Activated T-cell treated with anti-CD3 and anti-CD28 coated beads for 24 hours (primary cell): ENCODE results near the gene MVB12B.

Experiments
- DNase-seq: peaks from one replicate; pipeline ENCODE4 v3.0.0-alpha.2; 2020; ENCODE audit warnings: low read depth

Gene MVB12B

DNA sequence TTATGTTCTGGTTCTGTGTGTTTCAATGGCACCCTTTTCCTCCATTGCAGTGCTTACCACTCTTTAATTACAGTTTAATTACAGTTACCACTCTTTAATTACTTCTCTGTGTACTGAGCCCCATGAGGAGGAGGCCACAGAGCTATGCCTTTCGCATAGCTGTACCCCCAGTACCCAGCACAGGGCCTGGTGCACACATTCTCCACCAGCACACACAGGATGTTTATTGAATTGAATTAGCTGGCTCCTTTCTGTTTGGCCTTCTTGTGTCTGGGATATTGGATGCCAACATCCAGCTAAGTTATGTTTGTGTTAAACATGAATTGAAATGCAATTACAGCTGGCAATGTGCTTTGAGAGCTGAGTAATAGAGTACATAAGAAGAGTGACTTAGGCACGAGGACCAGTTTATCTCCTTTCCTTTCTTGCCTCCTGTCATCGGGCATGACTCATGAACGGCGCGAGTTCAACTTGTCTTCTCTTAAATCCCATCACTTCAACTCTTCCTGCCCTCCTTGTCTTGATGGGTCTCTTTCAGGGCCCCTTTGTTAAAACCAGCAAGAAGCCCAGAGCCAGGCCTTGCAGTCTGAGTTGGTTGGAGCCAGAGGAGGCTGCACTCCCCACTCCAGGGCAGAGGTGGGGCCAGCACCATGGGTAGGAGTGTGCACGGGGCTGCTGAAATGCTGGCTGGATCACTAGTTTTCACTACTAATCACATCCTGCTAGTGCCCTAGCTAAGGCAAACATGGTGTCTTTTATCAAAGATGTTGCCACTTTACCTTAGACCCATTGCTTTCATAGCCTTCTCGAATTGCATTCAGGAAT is 37.4 kb downstream of the MVB12B start:
- DNase-seq, result no peak

DNA sequence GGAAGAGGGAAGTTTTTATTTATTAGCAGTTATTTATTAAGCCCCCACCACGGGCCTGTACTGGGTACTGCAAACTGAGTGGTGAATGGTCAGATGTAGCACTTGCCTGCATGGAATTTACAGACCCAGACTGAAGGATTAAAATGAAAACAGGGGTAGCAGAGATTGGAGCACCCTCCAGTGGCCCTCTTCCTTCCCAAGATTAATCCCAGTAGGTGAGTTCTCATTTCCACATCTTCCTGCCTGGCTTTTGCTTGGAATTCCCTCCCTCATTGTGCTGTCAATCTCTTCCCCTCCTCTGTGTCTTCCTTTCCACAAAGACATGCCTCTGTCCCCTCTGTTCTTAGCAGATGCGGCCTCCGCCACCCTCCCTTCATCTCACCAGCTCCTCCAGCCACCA is 39.2 kb downstream of the MVB12B start:
- no peak for DNase-seq

DNA sequence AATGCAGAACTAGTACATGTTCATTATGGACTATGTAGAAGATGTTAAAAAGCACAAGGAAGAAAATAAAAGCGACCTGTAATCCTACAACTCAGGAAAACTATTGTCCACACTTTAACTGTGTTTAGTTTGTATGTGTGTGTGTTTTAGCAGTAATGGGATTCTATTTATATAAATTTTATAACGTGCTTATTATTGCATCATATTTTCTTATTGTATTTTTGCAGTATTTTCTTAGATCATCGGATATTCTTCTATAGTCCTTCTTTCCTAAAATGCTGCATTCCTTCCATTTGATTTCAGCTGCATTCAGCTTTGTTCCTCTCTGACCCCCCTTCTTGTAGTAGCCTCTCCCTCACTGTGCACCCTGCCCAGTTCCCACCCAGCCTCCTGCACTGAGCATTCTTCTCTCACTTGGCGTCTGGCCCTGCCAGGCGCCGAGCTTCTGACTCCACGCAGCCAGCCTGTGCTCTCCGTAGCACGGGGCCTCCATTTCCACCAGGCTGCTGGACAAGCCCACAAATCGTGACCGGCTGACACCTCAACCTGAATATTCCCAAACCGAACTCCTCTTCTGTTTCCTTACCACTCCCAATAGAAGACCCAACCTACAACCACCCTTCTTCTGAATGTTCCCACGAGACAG is 39.9 kb downstream of the MVB12B start:
- DNase-seq, result no peak

GRCh38 chr9:126367139-126367538 is 40.5 kb downstream of the MVB12B start:
- no peak for DNase-seq

- no peak for DNase-seq
Measured at GRCh38 chr9:126367616-126368015, 41.0 kb downstream of the MVB12B start.

GRCh38 chr9:126368020-126368419 is 41.4 kb downstream of the MVB12B start:
- DNase-seq, result no peak

GRCh38 chr9:126371007-126371870 is 44.6 kb downstream of the MVB12B start:
- DNase-seq, result no peak

GRCh38 chr9:126372716-126373115 is 46.1 kb downstream of the MVB12B start:
- no peak for DNase-seq

DNA sequence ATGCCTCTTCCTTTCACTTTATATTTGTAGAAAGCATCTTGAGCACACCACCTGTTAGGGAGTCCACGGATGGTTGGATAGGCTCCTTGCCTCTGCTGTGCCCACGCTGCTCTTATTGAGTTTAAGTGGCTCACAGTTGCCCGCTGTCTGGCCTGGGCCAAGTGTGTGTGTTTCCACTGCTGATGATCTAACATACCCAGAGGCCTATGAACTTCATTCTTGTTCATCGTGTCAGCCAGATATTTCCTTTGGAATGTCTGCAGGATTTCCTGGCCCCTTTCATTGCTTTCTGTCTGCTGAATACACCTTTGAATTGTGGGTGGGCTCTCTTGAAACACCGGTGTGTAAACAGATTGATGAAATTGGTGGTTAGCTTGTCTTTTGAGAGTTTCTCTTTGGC is 46.6 kb downstream of the MVB12B start:
- DNase-seq, result no peak

DNA sequence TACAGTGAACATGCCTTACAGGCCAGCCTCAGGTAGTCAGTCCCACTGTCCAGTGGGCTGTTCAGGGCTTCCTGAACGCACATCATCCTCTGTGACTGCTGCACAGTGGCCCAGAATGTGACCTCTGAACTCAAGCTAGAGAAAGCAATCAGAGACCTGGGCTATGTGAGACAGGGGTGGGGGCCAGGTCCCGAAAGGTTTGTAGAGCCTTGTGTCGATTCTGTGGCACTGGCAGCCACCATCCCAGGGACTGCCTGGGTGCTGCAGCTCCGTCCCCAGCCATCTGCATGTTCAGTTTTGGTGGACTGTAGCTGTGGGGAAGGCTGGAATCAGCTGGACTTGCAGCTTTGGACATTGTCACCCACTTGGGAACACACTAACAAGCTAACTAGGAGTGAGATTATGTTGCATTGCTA is 47.7 kb downstream of the MVB12B start:
- no peak for DNase-seq

- DNase-seq, result no peak
Measured at GRCh38 chr9:126375386-126375785, 48.8 kb downstream of the MVB12B start.

- no peak for DNase-seq
Measured at GRCh38 chr9:126376311-126377175, 49.9 kb downstream of the MVB12B start.

GRCh38 chr9:126377176-126377509 is 50.5 kb downstream of the MVB12B start:
- no peak for DNase-seq

DNA sequence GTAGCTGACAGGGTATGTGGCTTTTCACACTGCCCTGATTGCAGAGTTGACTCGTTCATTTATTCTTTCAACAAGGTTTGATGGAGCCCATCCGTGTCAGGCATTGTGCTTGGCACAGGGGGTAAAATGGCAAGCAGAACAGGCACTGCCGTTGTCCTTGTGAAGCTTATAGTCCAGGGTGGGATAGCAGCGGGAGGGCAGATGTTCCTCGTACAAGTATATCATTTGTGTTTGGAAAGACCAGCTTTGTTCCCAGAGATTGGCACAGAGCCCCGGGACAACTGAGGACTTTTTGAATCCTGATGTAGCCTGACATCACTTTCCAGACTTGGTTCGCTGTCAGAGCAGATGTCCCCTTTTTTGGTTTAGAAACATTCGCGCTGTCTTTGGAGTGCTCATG is 50.9 kb downstream of the MVB12B start:
- no peak for DNase-seq

DNA sequence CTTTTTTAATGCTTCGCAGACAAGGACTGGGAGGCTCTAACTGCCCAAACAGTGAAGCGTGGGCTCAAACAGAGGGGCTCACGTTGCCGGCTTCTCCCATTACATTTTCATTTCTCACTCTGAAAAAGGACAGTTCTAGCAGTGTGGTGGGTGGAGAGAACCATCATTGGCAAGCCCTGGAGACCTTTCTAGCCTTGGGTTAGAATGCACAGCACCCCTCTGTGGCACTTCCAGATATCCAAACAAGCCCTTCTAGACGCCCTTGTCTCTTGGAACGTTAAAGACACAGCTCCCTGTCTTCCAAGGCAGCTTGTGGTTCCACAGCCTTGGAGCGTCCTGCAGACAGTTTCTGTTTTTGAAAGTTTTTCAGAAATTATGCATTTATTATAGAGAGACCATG is 52.1 kb downstream of the MVB12B start:
- DNase-seq, result no peak

GRCh38 chr9:126379661-126380360 is 53.2 kb downstream of the MVB12B start:
- no peak for DNase-seq

DNA sequence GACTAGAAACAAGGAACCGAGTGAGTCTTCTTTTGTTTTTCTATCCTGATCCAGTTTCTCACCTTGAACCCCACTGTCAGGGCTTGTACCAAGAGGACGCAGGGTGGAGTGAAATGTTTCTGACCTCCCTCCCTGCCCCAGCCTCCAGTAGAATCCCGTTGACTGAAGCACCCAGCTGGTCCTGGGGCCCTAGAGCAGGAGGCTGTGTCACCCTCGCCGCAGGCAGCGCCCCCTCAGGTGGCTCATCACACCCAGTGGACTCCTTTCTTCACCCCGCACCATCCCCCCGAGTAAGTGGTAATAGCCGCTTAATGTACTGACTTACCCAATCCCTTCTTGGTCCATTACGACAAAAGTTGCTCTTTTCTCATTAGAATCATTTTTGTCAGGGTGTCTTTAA is 53.8 kb downstream of the MVB12B start:
- no peak for DNase-seq

DNA sequence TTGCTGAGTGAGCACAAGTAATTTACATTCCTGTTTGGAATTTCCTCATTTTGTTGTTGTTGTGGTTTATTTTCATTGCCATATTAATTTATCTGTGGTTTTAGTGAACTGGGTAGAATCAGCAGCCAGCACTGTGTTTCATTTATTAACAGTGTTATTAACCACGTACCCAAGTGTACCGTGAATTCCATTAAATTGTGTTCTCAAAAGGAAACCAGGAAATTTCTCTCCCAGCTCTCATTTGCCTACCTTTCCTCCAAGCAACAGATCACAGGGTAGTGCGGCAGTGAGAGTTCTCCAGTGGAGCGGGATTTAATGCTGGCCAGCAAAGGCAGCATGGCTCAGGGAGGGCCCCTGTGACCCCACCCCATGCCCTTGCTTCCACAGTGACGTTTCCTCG is 54.6 kb downstream of the MVB12B start:
- no peak for DNase-seq

DNA sequence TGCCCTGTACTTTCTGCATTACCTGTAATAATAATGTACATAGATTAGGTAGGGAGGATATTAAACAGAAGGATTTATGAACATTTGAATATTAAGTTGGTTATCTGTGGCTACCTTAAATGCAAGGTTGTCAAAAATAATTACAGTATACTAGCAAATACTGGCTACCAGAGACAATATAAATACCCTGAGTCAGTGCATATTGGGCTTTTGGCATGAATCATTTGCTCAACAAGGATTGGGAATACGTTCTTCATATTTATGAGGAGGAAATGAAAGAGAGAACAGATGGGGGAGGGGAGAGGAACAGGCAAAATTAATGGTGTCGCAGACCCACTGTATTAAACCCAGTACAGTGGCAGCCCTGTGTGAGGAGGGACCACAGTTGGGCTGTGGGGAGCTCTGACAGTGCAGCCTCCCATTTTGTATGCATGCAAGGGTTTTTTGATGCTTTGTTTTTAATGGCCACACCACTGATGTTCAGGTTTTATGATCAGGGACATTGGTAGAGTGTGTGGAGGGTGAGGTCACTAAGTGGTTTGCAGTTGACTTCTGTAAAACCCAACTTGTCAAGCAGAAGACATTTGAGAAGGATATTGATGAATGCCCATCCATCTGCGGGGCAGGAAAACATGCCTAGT is 56.9 kb downstream of the MVB12B start:
- DNase-seq, result no peak

GRCh38 chr9:126384926-126385325 is 58.3 kb downstream of the MVB12B start:
- DNase-seq, result no peak

DNA sequence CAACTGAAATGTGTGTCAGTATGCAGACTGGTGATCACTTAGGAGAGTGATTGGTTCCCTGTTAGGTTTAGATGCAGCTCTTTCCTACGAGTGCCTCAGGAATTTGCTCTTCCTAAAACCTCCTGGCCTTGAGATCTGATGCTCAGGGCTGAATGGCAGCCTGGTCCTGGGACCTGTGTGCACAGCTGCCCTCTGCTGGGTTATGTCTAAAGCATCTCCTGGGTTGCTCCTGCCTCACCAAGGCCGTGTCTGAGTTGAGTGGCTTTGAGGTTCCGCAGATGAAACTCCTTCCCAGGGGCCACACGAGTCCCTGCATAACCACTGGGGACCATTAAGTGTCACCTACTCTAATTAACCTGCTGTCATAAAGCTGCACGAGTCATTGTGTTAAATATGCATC is 59.5 kb downstream of the MVB12B start:
- DNase-seq, result no peak
